Activated CD4-positive, alpha-beta T cell treated with anti-CD3 and anti-CD28 coated beads, Interleukin-2, amount 50 U/mL, for 24 hours (primary cell): ENCODE measurements around the gene COPE.

Experiments
- DNase-seq, 2 donors: peaks; one replicate each; pipeline ENCODE4 v3.0.0-alpha.2; 2020; ENCODE audit warnings: low read depth in 1 of 2, low spot score in 1 of 2

Gene COPE

DNA sequence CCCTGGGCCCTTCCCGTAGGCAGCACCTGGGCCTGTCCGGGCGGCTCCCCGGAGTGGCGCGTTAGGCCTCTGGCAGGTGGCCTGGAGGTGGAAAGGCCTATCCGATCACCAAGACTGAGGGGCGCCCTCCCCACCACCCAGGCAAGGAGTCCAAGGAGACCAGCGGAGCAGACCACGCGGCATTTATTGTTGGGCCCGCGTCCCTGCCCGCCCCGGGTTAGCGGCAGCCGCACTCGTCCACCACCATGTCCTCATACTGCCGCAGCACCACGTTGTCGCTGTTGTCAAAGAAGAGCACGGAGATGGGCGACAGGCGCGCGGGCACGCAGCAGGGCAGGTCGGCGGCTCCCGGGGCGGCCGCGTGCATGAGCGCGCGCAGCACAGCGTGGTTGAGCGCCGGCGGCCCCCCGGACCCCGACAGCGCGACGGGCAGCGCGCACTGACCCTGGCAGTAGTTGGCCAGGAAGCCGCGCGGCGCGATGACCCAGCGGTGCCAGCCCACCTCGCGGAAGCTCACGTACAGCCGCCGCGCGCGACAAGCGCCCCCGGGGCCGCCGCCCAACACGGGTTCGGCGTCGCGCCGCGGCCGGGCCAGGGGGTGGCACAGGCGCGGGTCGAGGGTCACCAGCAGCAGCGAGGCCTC is 50.7 kb downstream of the COPE start:
- no peak for DNase-seq

DNA sequence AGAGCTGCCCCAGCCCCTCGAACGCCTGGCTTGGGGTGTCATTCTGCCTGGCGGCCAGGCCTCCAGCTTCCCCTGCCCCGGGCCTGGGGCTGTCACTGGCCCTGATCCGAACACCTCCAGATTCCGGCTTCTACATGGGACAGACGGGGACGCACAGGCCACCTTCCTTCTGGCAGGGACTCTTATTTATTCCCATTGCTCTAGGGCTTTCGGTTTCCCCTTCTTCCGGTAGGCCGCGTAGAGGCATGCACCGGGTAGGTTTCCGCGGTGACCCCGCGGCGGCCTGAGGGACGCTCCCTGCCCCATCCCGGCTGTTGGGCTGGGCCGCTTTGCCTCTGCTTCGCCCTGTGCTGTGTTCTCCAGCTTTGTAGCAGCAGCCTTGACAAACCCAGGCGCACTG is 51.4 kb downstream of the COPE start:
- DNase-seq, result no peak

DNA sequence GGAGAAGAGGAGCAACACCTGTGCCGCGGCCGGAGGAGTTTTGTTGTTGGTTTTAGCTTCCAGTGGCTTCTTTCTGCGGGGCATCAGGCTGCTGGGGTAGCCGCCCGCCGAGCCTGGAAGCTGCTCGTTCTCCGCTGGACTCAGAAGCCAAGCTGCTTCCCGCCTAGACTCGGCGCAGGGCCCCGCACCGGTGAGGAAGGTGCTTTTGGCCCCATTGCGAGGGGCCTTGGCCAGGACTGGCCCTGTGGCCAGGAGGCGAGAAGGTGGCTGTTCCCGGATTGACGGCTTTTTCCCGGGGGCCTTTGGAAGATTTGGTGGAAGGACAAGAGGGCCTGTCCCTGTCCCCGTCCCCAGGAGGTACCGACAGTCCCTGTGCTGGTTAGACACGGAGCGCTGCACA is 52.0 kb downstream of the COPE start:
- DNase-seq, result no peak

DNA sequence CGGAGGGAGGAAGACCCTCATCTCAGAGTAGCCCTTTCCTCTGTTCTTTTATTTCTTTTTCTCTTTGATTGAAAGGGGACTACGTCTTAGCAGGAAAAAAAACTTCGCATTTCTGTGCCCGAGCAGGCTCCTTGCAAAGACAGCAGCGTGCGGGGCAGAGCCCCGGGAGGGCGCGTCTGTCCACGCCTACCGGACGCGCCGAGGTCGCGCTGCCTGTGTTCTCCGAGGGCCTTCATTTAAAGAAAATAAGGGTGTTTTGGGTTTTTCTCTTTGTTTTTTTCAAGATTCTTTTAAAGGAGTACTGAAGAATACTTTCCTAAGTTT is 52.4 kb downstream of the COPE start:
- no peak for DNase-seq

DNA sequence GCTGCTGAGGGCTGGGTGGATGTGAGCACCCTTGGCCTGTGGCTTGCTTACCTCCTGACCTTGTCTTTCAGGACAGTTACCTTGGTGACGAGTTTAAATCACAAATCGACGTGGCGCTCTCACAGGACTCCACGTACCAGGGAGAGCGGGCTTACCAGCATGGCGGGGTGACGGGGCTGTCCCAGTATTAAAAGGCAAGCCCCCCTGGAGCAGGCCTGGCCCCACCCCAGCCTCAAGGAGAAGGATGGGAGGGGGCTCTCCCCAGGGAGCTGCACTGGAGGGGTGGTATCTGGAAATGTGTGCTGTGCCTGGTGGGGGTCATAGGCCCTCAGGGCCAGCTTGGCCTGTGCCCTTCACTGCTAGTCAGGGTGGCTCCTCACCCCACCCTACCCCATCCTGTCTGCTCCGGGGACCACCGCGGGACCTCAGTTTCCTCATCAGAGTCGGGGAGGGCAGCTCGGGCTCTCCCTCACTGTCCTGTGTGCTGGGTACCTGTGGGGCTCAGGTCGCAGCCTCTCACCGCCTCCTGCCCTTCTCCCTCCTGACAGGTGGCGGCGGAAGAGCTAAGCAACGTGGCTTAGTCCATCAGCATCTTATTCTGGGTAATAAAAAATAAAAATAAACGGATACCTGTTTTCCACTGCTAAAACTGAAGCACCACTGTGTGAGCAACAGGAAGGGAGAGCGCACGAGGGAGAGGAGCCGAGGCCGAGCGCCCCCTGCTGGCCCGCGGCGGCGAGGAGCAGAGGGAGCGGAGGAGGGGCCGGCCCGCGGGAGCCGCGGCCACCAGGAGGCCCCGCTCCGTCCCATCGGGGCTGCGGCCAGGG is 53.0 kb downstream of the COPE start:
- peak; percentile 21 to 29 for DNase-seq

DNA sequence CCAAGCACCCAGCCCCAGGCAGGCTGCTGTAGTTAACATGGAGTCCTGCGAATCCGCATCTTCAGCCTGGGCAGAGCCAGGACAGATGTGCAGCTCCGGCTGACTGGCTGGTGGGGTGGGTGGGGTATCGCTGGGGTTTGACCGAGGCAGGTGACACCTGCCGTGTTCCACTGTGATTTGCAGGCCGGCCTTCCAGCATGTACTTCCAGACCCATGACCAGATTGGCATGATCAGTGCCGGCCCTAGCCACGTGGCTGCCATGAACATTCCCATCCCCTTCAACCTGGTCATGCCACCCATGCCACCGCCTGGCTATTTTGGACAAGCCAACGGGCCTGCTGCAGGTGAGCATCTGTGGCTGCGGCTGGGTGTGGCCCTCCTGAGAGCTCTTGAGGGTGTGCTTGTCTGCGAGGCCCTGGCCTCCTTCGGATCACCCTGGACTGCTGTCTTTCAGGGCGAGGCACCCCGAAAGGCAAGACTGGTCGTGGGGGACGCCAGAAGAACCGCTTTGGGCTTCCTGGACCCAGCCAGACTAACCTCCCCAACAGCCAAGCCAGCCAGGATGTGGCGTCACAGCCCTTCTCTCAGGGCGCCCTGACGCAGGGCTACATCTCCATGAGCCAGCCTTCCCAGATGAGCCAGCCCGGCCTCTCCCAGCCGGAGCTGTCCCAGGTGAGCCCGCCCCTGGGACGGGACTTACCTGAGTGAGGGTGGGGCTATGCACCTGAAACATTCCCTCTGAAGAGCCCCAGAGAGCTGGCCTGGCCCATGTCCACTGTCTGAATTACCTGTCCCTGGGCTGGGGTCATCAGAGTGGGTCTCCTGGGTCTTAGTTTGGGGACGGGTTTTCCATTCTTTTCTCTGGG is 53.8 kb downstream of the COPE start:
- DNase-seq, result no peak

GRCh38 chr19:18863843-18864362 is 55.3 kb downstream of the COPE start:
- no peak for DNase-seq

DNA sequence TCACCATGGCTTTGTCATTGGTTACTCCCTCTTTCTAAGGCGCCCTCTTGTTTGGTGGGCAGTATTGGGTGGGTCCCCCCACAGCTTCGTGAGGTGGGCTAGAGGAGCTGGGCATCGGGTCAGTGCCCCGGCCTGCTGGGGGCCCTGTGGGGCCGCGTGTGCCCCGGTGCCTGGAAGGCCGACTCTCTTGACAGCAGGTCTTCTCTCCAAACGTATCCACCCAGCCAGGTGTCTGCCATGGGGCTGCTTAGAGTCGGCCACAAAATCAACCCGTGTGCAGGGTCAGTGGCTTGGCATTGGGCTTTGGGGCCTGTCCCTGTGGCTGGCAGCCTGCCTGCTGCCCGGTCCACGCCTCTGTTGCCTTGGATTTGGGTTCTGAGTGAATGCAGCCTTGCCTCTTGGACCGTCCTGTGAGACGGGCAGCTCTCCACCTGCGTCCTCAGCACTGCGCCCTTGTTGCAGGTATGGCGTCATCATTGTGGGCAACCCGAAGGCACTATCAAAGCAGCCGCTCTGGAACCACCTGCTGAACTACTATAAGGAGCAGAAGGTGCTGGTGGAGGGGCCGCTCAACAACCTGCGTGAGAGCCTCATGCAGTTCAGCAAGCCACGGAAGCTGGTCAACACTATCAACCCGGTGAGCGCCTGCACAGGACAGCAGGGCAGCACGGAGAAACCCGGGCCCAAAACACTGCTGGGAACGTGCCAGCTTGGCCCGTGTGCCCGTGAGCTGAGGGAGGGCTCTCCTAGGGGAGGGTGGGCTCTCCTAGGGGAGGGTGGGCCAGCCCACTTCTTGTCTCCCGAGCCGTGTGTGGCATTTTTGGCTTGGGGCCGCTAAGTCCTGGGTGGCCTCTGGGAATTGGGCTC is 56.0 kb downstream of the COPE start:
- DNase-seq, result no peak

- DNase-seq, result no peak
These were observed 57.3 kb downstream of the COPE start for GRCh38 chr19:18861917-18862316.

GRCh38 chr19:18861235-18861634 is 58.0 kb downstream of the COPE start:
- DNase-seq, result no peak

GRCh38 chr19:18860725-18861124 is 58.5 kb downstream of the COPE start:
- no peak for DNase-seq

- DNase-seq, result no peak
These were observed 58.9 kb downstream of the COPE start for GRCh38 chr19:18860302-18860700.

GRCh38 chr19:18859676-18860301 is 59.4 kb downstream of the COPE start:
- no peak for DNase-seq

- DNase-seq, result no peak
These were observed 60.1 kb downstream of the COPE start for GRCh38 chr19:18858906-18859646.

DNA sequence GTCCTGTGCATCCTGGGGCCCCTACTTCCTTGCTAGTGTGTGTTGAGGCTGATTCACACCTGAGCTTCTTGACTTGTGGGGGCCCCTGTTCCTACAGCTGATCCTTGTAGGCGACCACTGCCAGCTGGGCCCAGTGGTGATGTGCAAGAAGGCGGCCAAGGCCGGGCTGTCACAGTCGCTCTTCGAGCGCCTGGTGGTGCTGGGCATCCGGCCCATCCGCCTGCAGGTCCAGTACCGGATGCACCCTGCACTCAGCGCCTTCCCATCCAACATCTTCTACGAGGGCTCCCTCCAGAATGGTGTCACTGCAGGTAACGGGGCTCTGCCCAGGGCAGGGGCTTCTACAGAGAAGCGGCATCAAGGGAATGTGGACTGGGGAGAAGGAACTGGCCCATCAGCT is 62.0 kb downstream of the COPE start:
- no peak for DNase-seq

DNA sequence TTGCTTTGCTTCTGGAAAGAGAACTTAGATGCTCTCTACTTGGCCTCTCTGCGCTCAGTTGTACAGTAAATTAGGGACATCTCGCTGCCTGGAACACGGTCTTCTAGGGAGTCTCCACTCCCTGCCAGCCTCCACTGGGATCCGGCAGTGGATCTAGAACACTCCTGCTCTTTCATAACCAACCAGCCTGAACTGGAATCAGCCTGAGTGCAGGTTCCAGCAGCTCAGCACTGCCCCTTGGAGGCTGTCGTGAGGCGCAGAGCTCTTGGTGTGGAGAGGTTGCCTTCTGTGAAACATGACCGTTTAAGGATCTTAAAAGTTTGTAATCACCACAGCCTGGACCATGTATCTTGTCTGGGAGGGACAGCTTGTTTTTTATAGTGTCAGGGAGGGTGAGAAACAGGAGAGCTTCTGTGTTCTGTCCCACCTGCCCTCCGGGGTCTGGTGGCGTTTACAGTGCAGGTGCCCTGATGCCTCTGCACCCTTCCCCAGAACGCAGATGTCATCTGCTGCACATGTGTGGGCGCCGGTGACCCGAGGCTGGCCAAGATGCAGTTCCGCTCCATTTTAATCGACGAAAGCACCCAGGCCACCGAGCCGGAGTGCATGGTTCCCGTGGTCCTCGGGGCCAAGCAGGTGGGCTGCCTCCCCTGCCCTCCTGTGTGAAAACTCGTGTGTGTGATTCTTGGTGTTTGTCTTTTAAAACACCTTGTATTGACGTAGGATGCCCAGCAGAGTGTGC is 62.6 kb downstream of the COPE start:
- DNase-seq, result no peak

GRCh38 chr19:18855647-18856384 is 63.4 kb downstream of the COPE start:
- no peak for DNase-seq

DNA sequence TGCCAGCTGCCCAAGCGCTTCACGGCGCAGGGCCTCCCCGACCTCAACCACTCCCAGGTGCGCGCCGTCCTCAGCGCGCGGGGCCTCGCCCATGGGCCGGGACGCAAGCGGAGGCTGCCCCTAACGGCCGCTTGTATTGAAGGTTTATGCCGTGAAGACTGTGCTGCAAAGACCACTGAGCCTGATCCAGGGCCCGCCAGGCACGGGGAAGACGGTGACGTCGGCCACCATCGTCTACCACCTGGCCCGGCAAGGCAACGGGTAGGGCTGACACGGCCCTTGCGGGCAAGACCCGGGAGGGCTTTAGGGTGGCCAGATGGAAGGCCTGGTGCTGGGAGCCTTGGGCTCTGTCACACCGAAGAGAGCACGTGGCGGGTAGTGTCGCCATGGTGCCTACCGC is 64.2 kb downstream of the COPE start:
- no peak for DNase-seq
